Sigmoid colon (tissue), 4 donors: ENCODE results near the gene AIRE.

Source experiments
- CTCF ChIP-seq, 4 experiments: fragments of 450-650 bp in 3 of 4; fragments of 200-600 bp in 1 of 4; IDR thresholded peaks; one replicate each; pipeline ENCODE4 v1.5.1; 2016 to 2019; ENCODE audit warnings: antibody characterized with exemption in 4 of 4, mild to moderate bottlenecking in 3 of 4, moderate library complexity in 2 of 4
- EP300 ChIP-seq, 4 donors: sonication (generic); formaldehyde crosslinking; IDR thresholded peaks; one replicate each; pipeline ENCODE4 v1.6.1; 2017; ENCODE audit warnings: antibody characterized with exemption in 4 of 4

DNA sequence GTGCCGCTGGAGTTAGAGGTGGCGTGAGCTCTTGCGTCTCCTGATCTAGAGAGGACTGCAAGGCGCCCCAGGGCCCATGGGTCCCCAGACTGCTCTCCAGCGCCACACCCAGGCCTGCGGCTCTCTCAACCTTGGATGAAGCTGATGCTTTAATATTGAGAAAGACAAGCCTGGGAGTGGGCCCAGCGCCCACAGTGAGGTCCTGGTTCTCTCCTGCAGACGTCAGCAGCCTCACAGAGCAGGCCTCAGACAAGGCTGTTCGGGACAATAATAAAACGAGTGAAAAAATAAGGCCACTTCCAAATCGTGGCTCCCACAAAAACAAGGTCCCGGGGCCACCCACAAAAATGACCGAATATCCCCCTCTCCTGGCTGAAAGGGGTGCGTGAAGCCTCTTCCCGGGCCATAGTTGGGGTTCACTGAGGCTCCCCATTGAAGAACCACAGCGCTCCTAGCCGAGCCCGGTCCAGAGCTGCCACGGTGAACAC is 18.0 kb upstream of the AIRE start:
- TF ChIP-seq EP300 (IDR thresholded peaks at IDR 0.05), result no peak
- TF ChIP-seq CTCF (IDR thresholded peaks at IDR 0.05), result no peak
